Suppressor macrophage treated with lipopolysaccharide for 1 hour (primary cell): Measurements from ENCODE around the gene UGT1A5.
"Not testable (repeated sequence)": the region's sequence is repeated elsewhere in the genome, so short reads cannot be mapped to it uniquely, and the experiment has no call there.

Experiments
- DNase-seq, 3 donors: peaks; one replicate each; pipeline ENCODE4 v3.0.0-alpha.2; 2020 to 2022

UGT1A5 gene

DNA sequence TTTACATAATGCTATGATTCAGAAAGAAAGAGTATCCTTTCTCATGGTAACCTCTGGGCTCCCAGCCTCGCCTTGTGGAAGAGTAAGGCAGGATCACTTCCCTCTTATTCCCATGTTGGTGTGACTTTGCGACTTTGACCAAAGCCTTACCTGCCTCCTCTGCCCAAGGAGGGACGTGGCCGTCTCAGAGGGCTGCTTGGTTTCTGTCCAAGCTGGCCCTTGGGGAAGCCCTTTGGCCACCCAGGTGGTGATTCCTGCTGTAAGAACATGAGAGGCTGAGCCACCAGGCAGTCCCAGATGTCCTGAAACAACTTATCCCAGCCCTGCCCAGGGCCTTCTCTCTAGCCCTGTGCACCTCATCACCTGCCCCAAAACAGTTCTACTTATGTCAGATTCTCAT, 14.0 kb upstream of the UGT1A5 start:
- no peak for DNase-seq

DNA sequence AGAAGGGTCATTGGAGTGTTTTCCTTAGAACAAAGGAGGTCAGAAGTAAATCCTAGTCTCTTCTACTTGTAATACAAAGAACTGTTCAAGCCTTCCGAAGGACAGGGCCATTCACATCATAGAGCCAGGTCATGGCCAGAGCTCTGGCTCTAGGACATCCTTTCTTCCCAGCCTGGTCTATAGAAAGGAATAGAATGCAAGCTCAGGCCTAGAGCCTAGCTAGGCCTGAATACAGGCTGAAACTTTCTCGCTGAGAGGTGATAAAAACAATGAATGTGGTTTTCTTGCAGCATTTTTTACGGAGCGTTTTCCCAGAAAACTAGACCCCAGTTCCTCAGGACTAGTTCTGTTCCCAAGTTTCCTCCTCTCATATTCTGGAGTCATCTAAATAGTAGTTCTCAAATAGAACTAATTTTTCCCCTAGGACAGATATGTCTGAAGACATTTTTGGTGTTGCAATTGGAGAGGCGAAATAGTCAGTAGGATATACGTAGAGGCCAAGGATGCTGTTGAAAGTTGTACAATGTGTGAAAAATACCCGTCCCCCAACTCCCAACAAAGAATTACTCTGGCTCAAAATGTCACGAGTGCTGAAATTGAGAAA, 13.2 kb upstream of the UGT1A5 start:
- no peak for DNase-seq

DNA sequence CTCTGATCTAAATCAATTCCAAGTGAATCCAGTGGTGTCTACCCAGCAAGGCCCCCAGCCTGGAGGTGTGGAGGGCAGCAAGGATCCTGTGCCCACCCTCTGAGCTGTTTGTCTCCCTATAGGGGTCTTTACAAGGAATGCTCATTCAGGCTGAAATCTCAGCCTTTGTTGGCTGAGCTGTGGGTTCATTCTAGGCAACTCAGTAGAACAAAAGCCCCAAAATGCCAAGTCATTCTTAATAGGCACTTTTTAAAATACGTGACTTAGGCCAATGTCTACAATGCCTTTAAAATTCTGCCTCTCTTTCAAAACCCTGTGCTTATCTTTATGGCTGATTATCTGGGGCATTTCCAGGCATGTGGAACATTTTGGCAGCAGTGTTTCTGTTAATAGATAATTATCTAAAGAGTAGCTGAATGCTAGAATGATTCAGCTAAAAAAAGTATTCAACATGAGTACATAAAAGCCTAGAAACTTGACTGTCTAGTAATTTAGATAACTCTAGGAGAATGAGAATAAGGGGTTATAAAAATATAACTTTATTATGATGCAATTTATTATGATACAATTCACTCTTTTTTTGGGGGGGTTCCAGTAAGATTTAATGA, 12.6 kb upstream of the UGT1A5 start:
- DNase-seq: no peak

DNA sequence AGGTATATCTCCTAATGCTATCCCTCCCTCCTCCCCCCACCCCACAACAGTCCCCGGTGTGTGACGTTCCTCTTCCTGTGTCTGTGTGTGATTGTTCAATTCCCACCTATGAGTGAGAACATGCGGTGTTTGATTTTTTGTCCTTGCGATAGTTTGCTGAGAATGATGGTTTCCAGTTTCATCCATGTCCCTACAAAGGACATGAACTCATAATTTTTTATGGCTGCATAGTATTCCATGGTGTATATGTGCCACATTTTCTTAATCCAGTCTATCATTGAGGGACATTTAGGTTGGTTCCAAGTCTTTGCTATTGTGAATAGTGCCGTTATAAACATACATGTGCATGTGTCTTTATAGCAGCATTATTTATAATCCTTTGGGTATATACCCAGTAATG, 11.9 kb upstream of the UGT1A5 start:
- DNase-seq: not testable (repeated sequence)

DNA sequence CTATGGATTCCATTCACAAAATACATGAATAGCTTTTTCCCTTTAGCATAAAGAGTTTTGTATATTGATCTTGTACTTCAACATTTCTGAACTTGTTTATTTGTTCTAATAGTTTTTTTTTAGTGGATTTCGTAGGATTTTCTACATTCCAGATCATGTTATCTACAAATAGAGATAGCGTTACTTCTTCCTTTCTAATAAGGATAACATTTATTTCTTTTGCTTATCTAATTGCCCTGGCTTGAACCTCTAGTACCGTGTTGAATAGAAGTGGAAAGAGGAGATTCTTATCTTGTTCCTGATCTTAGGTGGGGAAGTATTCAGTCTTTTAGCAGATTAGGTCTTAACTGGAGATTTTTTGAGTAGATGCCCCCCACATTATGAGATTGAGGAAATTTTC, 10.5 kb upstream of the UGT1A5 start:
- DNase-seq: no peak

DNA sequence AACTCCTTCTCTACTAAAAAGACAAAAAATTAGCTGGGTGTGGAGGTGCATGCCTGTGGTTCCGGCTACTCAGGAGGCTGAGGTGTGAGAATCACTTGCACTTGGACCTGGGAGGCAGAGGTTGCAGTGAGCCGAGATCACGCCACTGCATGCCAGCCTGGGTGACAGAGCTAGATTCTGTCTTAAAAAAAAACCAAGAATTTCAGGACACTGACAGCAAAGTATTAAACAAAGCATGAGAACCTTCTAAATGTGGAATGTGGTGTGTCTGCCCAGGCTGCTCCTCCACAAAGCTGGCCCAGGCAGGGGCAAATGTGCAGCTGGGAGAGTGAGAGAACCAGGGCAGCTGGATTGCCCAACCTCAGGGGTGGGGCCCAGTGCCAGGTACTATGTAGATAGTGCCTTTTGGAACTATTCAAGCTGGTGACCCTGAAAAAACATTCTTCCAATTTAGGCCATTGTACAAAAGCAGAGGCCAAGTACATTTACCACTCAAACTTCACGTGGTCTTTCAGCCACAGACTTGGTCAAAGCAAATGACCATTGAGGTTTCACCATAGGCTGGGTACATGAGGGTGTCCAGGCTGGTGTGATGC, 6.7 kb upstream of the UGT1A5 start:
- DNase-seq: no peak

DNA sequence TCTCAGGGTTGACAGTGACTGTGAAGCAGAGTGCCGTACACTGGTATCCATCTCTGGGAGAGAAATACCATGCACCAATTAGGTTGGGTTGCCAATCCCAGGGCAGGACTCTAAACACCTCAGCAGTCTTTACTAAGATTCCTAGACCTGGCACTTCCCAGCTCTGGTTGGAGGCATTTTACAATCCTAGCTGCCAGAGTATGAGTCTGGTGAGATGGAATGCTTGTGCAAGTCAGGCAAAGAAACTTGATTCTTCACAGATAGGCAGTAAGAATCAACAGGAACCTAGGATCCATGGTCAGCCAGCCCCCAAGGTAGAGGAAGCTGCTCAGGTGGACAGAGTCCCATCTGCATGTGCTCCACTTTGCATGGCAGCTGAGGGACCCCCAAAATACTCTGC, 6.0 kb upstream of the UGT1A5 start:
- no peak for DNase-seq

DNA sequence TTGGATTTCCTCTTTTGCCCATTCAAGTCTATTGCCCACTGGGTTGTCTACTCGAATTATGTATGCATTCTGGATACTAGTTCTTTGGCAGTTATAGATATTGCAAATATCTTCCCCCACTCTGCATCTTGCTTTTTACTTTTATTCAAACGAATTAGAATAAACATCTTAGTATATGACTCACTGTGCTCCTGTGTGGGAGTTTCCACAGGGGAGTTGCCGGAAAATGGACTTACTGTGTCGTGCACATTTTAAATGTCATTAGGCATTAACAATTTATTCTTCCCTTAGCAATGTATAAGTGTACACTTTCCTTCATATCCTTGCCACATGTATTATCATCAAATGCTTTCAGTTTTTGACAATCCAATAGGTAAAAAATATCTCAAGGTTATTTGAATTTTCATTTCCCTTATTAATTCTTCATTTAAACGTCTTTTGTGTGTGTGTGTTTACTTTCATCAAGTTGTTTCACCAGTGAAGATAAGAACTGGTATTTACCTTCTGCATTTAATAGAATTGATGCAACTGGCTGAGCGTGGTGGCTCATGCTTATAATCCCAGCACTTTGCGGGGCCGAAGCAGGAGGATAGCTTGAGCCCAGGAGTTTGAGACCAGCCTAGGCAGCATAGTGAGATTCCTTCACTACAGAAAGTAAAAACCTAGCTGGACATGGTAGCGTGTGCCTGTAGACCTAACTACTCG, 4.6 kb upstream of the UGT1A5 start:
- peak in 1 of 3 donors; percentile 15 for DNase-seq

DNA sequence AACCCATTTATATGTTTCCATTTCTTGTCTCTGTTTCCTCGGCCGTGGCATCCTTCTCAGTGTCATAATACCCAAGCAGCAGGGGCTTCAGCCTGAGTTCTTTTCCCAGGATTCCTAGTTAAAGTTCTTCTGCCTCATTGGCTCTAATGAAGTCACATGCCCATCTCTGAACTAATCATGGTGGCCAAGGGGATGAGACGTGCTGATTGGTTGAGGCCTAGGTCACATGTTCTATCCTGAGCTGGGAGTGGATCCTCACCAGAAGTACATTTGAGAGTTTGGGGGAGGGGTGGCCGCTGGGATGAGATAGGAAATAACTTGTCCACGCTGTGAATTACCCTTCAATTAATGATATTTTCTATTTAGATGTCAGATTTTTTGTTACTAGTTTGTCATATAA, 3.8 kb upstream of the UGT1A5 start:
- no peak for DNase-seq

DNA sequence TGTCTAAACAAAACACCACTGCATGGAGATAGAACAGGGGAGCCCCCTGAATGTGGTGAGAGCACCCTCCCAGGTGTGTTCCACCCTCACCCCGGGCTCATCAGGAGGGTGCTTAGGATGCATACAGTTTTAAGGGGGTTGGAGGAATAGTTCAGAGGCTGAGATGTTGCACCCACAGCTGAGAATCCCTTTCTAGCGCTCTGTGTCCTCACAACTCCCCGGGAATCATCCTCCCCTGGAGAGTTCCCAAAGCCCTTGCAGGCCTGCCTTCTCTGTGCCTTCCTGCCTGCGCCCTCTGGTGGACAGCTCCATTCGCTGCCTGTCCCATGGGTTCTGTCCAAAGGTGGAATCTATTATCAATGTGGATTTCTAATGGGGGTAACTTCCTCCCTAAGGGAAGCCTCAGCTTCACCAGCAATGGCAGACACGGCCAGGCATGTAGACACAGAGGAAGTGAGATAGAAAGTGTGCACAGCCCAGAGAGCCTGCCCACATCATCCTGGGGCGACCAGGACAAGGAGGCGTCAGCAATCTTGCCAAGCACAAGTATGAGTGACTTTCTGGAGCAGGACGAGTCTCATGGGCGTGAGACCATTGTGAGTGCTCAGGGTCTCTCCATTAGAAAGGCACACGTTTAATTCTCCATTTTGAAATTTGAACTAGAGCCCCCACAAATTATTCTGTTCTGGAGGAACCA, 1.2 kb upstream of the UGT1A5 start:
- peak; percentile 65 to 86 (median 78) for DNase-seq

DNA sequence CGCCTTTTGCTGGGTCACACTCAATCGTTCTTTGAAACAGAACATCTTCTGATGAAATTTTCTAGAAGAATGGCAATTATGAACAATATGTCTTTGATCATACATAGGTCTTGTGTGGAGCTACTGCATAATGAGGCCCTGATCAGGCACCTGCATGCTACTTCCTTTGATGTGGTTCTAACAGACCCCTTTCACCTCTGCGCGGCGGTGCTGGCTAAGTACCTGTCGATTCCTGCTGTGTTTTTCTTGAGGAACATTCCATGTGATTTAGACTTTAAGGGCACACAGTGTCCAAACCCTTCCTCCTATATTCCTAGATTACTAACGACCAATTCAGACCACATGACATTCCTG, 532 bp downstream of the UGT1A5 start:
- DNase-seq: no peak

DNA sequence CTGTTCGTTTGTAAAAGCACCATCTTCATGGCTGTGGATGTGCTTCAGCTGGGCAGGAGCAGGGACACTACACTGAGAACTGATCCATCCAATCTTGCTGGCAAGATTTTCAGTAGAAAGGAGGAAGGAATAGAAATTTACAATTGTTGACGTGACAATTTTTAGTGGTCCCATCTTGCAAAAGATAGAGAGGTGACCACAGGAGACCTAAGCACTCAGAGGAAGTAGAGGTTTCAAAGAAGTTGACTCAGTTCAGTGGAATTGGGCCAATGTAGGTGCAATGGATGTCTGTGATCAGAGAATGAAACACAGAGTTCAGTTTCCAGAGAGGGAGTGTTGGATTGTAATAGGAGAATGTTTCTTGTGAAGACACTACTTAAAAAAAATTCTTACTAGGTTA, 1.4 kb downstream of the UGT1A5 start:
- no peak for DNase-seq

DNA sequence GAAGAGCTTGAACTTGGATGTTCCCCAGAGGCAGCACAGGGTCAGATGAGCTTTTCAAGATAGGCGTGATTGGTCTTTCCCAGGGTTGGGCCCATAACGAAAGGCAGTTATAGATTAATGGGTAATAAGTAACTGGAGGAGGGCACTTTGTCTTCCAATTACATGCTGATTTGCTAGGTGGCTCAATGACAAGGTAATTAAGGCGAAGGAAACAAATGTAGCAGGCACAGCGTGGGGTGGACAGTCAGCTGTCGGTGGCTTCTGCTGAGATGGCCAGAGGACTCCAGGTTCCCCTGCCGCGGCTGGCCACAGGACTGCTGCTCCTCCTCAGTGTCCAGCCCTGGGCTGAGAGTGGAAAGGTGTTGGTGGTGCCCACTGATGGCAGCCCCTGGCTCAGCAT, 5.8 kb downstream of the UGT1A5 start, which contains the start of gene UGT1A4:
UGT1A4 (plus strand) TSS at position 185 of the 400 bp plus-strand sequence; CDS start at position 270, 85 bp downstream.
- no peak for DNase-seq

DNA sequence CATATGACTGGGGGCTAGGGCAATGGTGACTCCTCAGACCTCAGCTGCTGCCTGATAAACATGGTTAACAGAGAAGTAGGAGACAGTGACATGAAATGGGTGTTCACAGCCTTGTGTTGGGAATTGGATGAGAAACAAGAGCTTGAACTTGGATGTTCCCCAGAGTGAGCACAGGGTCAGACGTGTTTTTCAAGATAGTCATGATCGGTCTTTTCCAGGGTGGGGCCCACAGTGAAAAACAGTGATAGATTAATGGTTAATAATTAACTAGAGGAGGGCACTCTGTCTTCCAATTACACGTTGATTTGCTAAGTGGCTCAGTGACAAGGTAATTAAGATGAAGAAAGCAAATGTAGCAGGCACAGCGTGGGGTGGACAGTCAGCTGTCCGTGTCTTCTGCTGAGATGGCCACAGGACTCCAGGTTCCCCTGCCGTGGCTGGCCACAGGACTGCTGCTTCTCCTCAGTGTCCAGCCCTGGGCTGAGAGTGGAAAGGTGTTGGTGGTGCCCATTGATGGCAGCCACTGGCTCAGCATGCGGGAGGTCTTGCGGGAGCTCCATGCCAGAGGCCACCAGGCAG, 16.1 kb downstream of the UGT1A5 start, which contains the start of gene UGT1A3:
UGT1A3 (plus strand) TSS at position 320 of the 579 bp plus-strand sequence; CDS start at position 405, 85 bp downstream.
- DNase-seq: no peak

DNA sequence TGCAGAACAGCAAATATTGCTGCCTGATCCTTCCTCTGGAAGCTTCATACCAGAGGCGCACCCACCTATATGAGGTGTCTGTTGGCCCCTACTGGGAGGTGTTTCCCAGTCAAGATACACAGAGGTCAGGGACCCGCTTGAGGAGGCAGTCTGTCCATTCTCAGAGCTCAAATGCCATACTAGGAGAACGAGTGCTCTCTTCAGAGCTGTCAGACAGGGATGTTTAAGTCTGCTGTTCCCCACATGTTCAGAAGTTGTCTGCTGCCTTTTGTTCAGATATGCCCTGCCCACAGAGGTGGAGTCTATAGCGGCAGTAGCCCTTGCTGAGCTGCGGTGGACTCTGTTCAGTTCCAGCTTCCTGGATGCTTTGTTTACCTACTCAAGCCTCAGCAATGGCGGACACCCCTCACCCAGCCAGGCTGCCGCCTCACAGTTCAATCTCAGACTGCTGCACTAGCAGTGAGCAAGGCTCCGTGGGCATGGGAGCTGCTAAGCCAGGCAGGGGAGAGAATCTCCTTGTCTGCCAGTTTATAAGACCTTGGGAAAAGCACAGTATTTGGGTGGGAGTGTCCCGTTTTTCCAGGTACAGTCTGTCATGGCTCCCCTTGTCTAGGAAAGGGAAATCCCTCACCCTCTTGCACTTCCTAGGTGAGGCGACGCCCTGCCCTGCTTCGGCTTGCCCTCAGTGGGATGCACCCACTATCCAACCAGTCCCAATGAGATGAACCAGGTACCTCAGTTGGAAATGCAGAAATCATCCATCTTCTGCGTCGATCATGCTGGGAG, 24.4 kb downstream of the UGT1A5 start:
- not testable (repeated sequence) for DNase-seq

DNA sequence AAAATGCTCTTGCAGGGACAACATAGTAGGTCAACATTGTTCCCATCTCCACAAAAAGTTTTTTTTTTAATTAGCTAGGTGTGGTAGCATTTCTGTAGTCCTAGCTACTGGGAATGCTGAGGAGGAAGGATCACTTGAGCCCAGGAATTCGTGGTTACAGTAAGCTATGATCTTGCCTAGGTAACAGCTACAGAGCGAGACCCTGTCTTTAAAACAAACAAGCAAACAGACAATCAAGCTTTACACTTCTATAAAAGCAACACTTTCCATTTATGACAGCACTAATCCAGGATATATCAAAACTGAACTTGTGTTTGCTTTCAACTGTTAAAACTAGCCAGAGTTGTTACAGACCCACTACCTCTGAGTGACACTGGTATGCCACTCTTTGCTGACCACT, 28.2 kb downstream of the UGT1A5 start:
- DNase-seq: no peak

DNA sequence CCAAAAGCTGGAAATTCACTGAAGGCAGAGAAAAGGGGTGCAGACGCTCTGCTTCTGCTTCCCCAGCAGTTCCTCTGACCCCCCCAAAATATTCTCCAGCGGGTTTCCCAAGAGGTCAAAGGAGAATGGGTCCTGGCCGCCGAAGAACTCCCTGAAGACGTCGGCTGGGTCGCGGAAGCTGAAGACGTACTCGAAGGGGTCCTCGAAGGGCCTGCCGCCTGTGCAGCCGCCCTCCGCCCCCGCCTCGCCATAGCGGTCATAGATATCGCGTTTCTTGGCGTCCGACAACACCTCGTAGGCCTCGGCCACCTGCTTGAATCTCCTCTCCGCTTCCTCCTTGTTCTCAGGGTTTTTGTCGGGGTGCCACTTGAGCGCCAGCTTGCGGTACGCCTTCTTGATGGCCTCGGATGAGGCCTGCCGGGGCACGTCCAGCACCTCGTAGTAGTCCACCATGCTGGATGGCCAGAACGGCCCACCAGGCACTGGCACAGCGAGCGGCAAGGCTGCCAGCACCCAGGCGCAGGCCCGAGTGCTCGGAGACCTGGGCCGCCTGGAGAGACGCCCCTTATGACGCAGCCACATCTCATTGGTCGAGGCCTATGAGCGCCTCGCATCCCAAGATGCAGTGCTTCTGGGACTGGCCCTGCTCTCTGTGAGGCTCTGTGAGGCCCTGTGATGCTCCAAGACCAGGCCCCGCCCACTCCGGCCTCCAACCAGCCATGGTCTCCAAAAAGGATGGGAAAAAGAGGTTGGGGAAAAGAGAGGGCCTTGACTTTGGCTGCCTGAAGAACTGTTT, 31.0 kb downstream of the UGT1A5 start:
- no peak for DNase-seq

DNA sequence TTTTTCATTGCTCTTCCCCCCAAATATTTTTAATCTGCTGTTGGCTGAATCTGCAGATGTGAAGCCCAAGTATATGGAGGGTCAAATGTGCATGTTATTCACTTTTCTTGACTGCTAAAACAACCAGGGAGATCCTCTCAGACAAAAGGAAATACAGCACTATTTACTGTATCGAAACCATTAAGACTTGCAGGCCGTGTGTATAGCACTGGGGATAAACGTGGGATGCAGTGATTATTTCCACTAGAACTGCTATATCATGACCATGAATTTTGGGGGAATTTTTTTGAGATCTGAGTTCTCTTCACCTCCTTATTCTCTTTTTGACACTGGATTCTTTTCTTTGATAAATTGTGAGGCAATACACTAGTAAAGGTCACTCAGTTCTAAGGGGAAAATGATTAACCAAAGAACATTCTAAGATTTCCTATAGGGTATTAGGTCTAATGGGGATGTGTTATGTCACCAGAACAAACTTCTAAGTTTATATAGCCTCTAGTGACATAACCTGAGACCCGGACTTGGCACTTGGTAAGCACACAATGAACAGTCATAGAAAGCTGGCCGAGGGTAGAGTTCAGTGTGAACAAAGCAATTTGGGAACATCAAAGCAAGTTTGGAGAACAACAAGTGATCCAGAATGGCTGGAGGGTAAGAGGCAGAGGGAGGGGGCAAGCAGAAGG, 32.5 kb downstream of the UGT1A5 start:
- no peak for DNase-seq

DNA sequence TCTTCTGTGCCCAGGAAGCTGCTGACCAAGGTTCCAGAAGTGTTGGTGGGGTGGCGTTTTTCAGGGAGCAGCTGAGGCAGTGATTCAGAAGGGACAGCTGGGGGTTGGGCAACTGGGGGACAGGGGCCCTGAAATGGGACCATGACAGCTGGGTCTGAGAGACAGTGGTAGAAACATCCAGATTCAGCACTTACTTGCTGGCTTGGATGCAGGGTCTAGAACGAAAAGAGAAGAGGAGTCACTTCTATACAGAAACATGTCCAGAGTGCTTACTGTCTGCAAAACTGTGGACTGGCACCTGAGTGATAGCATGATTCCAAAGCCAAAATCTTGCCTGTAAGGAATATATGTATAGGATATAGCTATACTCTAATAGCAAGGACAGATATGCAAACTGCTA, 33.1 kb downstream of the UGT1A5 start:
- not testable (repeated sequence) for DNase-seq

DNA sequence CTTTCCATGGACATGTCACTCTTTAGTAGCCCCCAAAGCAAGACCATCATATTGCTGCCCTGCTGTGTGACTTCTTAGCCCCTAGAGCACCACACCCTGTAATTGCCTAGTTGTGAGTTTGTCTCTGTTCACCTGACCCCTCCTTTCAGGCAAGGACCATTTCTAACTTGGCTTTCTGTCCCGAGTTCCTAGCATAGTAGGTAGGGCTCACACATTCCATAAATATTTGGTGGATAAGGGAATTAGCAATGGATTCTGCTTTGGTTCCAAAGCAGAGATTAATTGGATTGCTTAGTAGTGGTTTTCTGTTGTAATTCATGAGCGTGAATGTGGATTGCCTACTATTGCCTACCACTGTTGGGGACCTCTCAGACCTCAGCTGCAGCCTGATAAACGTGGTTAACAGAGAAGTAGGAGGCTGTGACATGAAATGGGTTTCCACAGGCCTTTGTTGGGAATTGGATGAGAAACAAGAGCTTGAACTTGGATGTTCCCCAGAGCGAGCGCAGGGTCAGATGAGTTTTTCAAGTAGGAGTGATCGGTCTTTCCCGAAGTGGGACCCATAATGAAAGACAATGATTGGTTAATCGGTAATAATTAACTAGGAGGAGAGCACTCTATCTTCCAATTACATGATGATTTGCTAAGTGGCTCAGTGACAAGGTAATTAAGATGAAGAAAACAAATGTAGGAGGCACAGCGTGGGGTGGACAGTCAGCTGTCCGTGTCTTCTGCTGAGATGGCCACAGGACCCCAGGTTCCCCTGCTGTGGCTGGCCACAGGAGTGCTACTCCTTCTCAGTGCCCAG, 34.0 kb downstream of the UGT1A5 start:
- DNase-seq: no peak
